ENCODE results near the gene ASCL5. TPM values are rescaled to one million over a fixed set of nuclear protein-coding genes. Genes with fewer than 3 reads are reported as not detected.

The ASCL5 gene
- total and polyA plus RNA-seq, 10 of the 15 experiments (the other 5 are each of a cell fraction or from before 2014, with no cell fraction given) = 0.04 TPM; not detected in 9

DNA sequence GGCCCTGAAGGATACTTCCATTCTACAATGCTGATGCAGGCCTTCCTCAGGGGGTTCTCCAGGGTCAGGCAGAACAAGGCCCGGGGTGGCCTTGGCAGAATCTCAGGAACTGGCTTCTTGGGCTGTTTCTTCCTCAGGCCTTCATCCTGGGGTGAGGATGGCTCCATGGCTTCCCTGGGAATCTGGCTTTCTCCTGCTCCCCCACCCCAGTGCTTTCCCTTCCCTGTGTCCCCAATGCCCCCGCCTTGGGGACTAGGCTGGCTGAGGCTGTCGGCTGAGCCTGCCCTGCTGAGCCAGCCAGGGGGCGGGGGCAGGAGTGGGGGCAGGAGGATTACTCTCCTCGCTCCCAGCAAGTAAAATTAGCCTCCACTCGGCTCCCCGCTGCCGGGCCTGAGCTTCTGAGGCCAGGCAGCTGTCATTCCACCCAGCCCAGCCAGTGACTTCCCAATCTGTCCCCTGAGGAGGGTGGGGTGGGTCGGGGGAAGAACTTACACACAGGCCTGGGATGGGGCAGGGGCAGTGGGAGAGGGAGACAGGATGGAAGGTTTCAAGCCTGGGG lies 14.7 kb downstream of the ASCL5 start, which contains the start of gene CACNA1S:
Gene CACNA1S (minus strand): TSS at position 254 of the 559 bp plus-strand sequence. CDS start 87 bp downstream, at position 167.
- H2AFZ ChIP-seq (ENCODE audit: control insufficient read depth, low read depth, low read length) = no peak within 1 kb of the TSS
- FAIRE-seq (no peak), ATAC-seq (no peak), DNase-seq (ENCODE audit: low read depth, low spot score) (no peak)
- ChIA-PET POLR2A (no interaction called here), RAD21 (ENCODE audit: unreplicated experiment) (interaction anchor here (3.0 kb wide), 1 partner anchor 140 kb away, joined by 21 read pairs; no protein-coding TSS in a partner anchor), SMC1A (ENCODE audit: uncharacterized antibody, unreplicated experiment) (no interaction called here), CTCF (interaction anchor here (5.4 kb wide), 1 partner anchor 140 kb away, joined by 47 read pairs; no protein-coding TSS in a partner anchor)
- no peaks in the 10 kb centered on the region for H3K4me1 ChIP-seq (ENCODE audit: control insufficient read depth, insufficient read depth, low read length)
- no peak within 1 kb of the TSS for H3K4me3 ChIP-seq
- in situ Hi-C loops (cut with MboI) (no loop called here), intact Hi-C loops (cut with micrococcal nuclease; ENCODE audit: unreplicated experiment) (loop anchor here (10.0 kb wide), 1 partner anchor 557 kb away; no protein-coding TSS in a partner anchor)
- BruUV-seq (replicated peaks) = no TSS peak
- H3K27ac ChIP-seq (ENCODE audit: control insufficient read depth, insufficient read depth) = no peak within 1 kb of the TSS
- no peaks in the 10 kb centered on the region for H4K20me1 ChIP-seq (ENCODE audit: control insufficient read depth, insufficient read depth)
- H3K79me2 ChIP-seq (ENCODE audit: control insufficient read depth, insufficient read depth, low read length) = no peaks in the 10 kb centered on the region
- TF ChIP-seq SUPT20H (IDR thresholded peaks at IDR 0.05; ENCODE audit: borderline replicate concordance, control insufficient read depth, low read depth, low read length) (no peak), LARP7 (IDR thresholded peaks at IDR 0.05) (no peak), SIX5 (IDR thresholded peaks at IDR 0.05; ENCODE audit: low read depth, low read length, severe bottlenecking) (no peak)
- TF ChIP-seq, protein P1, sequence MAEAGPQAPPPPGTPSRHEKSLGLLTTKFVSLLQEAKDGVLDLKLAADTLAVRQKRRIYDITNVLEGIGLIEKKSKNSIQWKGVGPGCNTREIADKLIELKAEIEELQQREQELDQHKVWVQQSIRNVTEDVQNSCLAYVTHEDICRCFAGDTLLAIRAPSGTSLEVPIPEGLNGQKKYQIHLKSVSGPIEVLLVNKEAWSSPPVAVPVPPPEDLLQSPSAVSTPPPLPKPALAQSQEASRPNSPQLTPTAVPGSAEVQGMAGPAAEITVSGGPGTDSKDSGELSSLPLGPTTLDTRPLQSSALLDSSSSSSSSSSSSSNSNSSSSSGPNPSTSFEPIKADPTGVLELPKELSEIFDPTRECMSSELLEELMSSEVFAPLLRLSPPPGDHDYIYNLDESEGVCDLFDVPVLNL (IDR thresholded peaks at IDR 0.05; ENCODE audit: low read depth, low read length) = no peak
- H3K4me2 ChIP-seq (ENCODE audit: control insufficient read depth, insufficient read depth) = no peak within 1 kb of the TSS
- H3K27me3 ChIP-seq (replicated peaks in 1 of 2; ENCODE audit: control insufficient read depth in 2 of 2, insufficient read depth in 2 of 2, low read length in 1 of 2) = peaks cover 0 to 8% of the 10 kb centered on the region in 2 experiments; a peak in 2 of 4 replicates
- no peaks in the 10 kb centered on the region for H3K36me3 ChIP-seq (ENCODE audit: control insufficient read depth in 2 of 2, insufficient read depth in 2 of 2, low read length in 1 of 2)
- no peaks in the 10 kb centered on the region for H3K9me3 ChIP-seq (replicated peaks; ENCODE audit: control insufficient read depth, insufficient read depth, low read length)
- no peak within 1 kb of the TSS for H3K9ac ChIP-seq (ENCODE audit: control insufficient read depth, insufficient read depth, low read length)
- WGBS (ENCODE audit: insufficient coverage, insufficient replicate concordance, low lambda C conversion rate, missing lambda C conversion rate) = 19% methylated on average over 8 of the region's 9 CpGs

DNA sequence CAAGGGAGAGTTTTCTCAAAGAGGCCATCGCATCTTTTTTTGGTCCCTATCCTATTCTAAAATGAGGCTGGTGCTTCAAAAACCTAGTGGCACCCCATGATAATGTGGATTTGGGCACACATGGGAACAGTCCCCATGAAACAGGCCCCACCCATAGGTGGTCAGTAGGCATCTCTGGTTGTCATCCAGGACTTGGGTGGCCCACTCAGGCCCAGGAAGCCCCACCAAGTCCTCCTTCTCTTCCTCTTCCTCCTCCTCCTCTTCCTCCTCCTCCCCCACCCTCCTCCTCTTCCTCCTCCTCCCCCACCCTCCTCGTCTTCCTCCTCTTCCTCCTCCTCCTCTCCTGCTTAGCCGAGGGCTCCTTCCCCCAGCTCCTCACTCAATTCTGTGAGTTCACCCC lies 15.3 kb downstream of the ASCL5 start:
- no TSS peak for BruUV-seq (replicated peaks)
- RAD21 ChIA-PET (ENCODE audit: unreplicated experiment) = no interaction called here
- SMC1A ChIA-PET (ENCODE audit: uncharacterized antibody, unreplicated experiment) = no interaction called here
- no peaks in the 10 kb centered on the region for H3K4me1 ChIP-seq (ENCODE audit: control insufficient read depth, insufficient read depth, low read length)
- no peak overlapping the region for H3K4me3 ChIP-seq
- ATAC-seq (no peak), DNase-seq (ENCODE audit: low read depth, low spot score) (no peak), FAIRE-seq (no peak)
- no peak overlapping the region for H3K4me2 ChIP-seq (ENCODE audit: control insufficient read depth, insufficient read depth)
- no peak overlapping the region for H3K9ac ChIP-seq (ENCODE audit: control insufficient read depth, insufficient read depth, low read length)
- no peaks in the 10 kb centered on the region for H3K79me2 ChIP-seq (ENCODE audit: control insufficient read depth, insufficient read depth, low read length)
- no peak overlapping the region for H2AFZ ChIP-seq (ENCODE audit: control insufficient read depth, low read depth, low read length)
- H4K20me1 ChIP-seq (ENCODE audit: control insufficient read depth, insufficient read depth) = no peaks in the 10 kb centered on the region
- intact Hi-C loops (cut with micrococcal nuclease; ENCODE audit: unreplicated experiment) (loop anchor here (10.0 kb wide), 1 partner anchor 557 kb away; no protein-coding TSS in a partner anchor), in situ Hi-C loops (cut with MboI) (no loop called here)
- H3K27ac ChIP-seq (ENCODE audit: control insufficient read depth, insufficient read depth) = no peak overlapping the region
- no peaks in the 10 kb centered on the region for H3K9me3 ChIP-seq (replicated peaks; ENCODE audit: control insufficient read depth, insufficient read depth, low read length)
- POLR2A ChIA-PET = no interaction called here
- 100% methylated on average over 1 of the region's 3 CpGs for WGBS (ENCODE audit: insufficient coverage, insufficient replicate concordance, low lambda C conversion rate, missing lambda C conversion rate)
- H3K36me3 ChIP-seq (ENCODE audit: control insufficient read depth in 2 of 2, insufficient read depth in 2 of 2, low read length in 1 of 2) = no peaks in the 10 kb centered on the region
- H3K27me3 ChIP-seq (replicated peaks in 1 of 2; ENCODE audit: control insufficient read depth in 2 of 2, insufficient read depth in 2 of 2, low read length in 1 of 2) = peaks cover 0 to 8% of the 10 kb centered on the region in 2 experiments; a peak in 2 of 4 replicates
- CTCF ChIA-PET = interaction anchor here (1.0 kb wide), 1 partner anchor 140 kb away, joined by 4 read pairs; no protein-coding TSS in a partner anchor
- TF ChIP-seq YBX1 (IDR thresholded peaks at IDR 0.05) (no peak), RAD51 (IDR thresholded peaks at IDR 0.05) (no peak), SUPT20H (IDR thresholded peaks at IDR 0.05; ENCODE audit: borderline replicate concordance, control insufficient read depth, low read depth, low read length) (no peak), JUND (IDR thresholded peaks at IDR 0.05; ENCODE audit: low read depth, low read length) (no peak), EP300 (IDR thresholded peaks at IDR 0.05; ENCODE audit: borderline replicate concordance in 1 of 2, control insufficient read depth in 1 of 2, low read depth in 2 of 2, low read length in 2 of 2) (no peak), POLR2AphosphoS2 (IDR thresholded peaks at IDR 0.05; ENCODE audit: low read depth, low read length) (no peak), MXI1 (IDR thresholded peaks at IDR 0.05; ENCODE audit: low read depth, low read length) (no peak)
- TF ChIP-seq, protein P2, sequence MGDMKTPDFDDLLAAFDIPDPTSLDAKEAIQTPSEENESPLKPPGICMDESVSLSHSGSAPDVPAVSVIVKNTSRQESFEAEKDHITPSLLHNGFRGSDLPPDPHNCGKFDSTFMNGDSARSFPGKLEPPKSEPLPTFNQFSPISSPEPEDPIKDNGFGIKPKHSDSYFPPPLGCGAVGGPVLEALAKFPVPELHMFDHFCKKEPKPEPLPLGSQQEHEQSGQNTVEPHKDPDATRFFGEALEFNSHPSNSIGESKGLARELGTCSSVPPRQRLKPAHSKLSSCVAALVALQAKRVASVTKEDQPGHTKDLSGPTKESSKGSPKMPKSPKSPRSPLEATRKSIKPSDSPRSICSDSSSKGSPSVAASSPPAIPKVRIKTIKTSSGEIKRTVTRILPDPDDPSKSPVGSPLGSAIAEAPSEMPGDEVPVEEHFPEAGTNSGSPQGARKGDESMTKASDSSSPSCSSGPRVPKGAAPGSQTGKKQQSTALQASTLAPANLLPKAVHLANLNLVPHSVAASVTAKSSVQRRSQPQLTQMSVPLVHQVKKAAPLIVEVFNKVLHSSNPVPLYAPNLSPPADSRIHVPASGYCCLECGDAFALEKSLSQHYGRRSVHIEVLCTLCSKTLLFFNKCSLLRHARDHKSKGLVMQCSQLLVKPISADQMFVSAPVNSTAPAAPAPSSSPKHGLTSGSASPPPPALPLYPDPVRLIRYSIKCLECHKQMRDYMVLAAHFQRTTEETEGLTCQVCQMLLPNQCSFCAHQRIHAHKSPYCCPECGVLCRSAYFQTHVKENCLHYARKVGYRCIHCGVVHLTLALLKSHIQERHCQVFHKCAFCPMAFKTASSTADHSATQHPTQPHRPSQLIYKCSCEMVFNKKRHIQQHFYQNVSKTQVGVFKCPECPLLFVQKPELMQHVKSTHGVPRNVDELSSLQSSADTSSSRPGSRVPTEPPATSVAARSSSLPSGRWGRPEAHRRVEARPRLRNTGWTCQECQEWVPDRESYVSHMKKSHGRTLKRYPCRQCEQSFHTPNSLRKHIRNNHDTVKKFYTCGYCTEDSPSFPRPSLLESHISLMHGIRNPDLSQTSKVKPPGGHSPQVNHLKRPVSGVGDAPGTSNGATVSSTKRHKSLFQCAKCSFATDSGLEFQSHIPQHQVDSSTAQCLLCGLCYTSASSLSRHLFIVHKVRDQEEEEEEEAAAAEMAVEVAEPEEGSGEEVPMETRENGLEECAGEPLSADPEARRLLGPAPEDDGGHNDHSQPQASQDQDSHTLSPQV (IDR thresholded peaks at IDR 0.05) = no peak
